GM12878 (cell line): ENCODE measurements around the gene ESPL1. TPM values are rescaled to one million over a fixed set of nuclear protein-coding genes. Genes with fewer than 3 reads are reported as not detected.
A peak's percentile ranks its signal among the peaks of the same experiment; 100 is the strongest.

Experiments
- BCL11A ChIP-seq: IDR thresholded peaks from 2 replicates; pipeline ENCODE4 v1.6.1; 2011; ENCODE audit warnings: low read depth, low read length
- CBX3 ChIP-seq: fragments of 200-600 bp; sonication (generic); IDR thresholded peaks from 2 replicates; pipeline ENCODE4 v1.6.1; 2016; ENCODE audit warnings: low read depth, borderline replicate concordance
- CBX5 ChIP-seq: sonication (generic); IDR thresholded peaks from 2 replicates; pipeline ENCODE4 v1.6.1; 2016; ENCODE audit warnings: low read depth, moderate library complexity, mild to moderate bottlenecking, inconsistent platforms
- CREB1 ChIP-seq: IDR thresholded peaks from 2 replicates; pipeline ENCODE4 v1.6.1; 2012; ENCODE audit warnings: low read depth, mild to moderate bottlenecking, inconsistent platforms
- E4F1 ChIP-seq: fragments of 450-650 bp; IDR thresholded peaks from 2 replicates; pipeline ENCODE4 v1.6.1; 2018; ENCODE audit warnings: borderline replicate concordance, mild to moderate bottlenecking; ENCODE audit not compliant: partially characterized antibody
- HDGF ChIP-seq: fragments of 450-650 bp; IDR thresholded peaks from 2 replicates; pipeline ENCODE4 v1.6.1; 2016; ENCODE audit warnings: antibody characterized with exemption
- IKZF2 ChIP-seq, 2 experiments: fragments of 450-650 bp; IDR thresholded peaks; 2 replicates each; pipeline ENCODE4 v1.6.1; 2017; ENCODE audit warnings: mild to moderate bottlenecking in 2 of 2, moderate library complexity in 2 of 2
- KAT2A ChIP-seq: conservative IDR thresholded peaks from 2 replicates; pipeline ENCODE4 v1.6.1; 2011; ENCODE audit warnings: low read depth, low read length; ENCODE audit not compliant: control insufficient read depth
- KLF5 ChIP-seq: fragments of 450-650 bp; IDR thresholded peaks from 2 replicates; pipeline ENCODE4 v1.6.1; 2014; ENCODE audit warnings: mild to moderate bottlenecking; ENCODE audit not compliant: partially characterized antibody
- MXI1 ChIP-seq: fragments of 150-350 bp; IDR thresholded peaks from 2 replicates; pipeline ENCODE4 v1.6.1; 2011; ENCODE audit warnings: low read depth, mild to moderate bottlenecking, inconsistent platforms, low read length, improper control_type of control experiment
- SIN3A ChIP-seq: IDR thresholded peaks from 2 replicates; pipeline ENCODE4 v1.6.1; 2012; ENCODE audit warnings: low read depth, low read length, improper control_type of control experiment
- SMAD1 ChIP-seq: fragments of 450-650 bp; IDR thresholded peaks from 2 replicates; pipeline ENCODE4 v1.6.1; 2018; ENCODE audit warnings: mild to moderate bottlenecking, low read depth; ENCODE audit not compliant: partially characterized antibody
- SMAD5 ChIP-seq: IDR thresholded peaks from 2 replicates; pipeline ENCODE4 v1.6.1; 2016; ENCODE audit warnings: antibody characterized with exemption, low read depth
- SPI1 ChIP-seq: IDR thresholded peaks from 2 replicates; pipeline ENCODE4 v1.6.1; 2011; ENCODE audit warnings: low read depth, mild to moderate bottlenecking, low read length, moderate library complexity, borderline replicate concordance; ENCODE audit not compliant: insufficient read depth
- ZBTB33 ChIP-seq: fragments of 450-650 bp; IDR thresholded peaks from 2 replicates; pipeline ENCODE4 v1.6.1; 2017; ENCODE audit warnings: mild to moderate bottlenecking
- ZNF207 ChIP-seq: fragments of 450-650 bp; IDR thresholded peaks from 2 replicates; pipeline ENCODE4 v1.6.1; 2014; ENCODE audit warnings: antibody characterized with exemption, mild to moderate bottlenecking, borderline replicate concordance
- ZNF274 ChIP-seq: IDR thresholded peaks from one replicate; pipeline ENCODE4 v1.8.0; 2011; ENCODE audit not compliant: insufficient read length, insufficient read depth
- ZNF592 ChIP-seq: fragments of 450-650 bp; IDR thresholded peaks from 2 replicates; pipeline ENCODE4 v1.6.1; 2017; ENCODE audit warnings: mild to moderate bottlenecking, moderate library complexity
- polyA plus RNA-seq, 11 experiments: library from polyadenylated mRNA; depleted of rRNA in 4 of 11; unstranded in 6 of 11; stranded (reverse) in 5 of 11; fragments of >200 nt; fragmentation: Nextera tagmentation in 4 of 11; fragmentation: Illumina TruSeq in 1 of 11; extraction: Ambion mirVana in 4 of 11; extraction: Trizol in 1 of 11; gene quantifications; 1 replicate in 1 of 11; 2 replicates in 10 of 11; pipeline versions ENCODE4 v1.2.1 to v1.2.3, GENCODE V29; 2011 to 2016; ENCODE audit warnings: inconsistent platforms in 2 of 11, missing spikeins in 2 of 11, low read depth in 1 of 11
- total RNA-seq, 4 experiments: library from RNA; depleted of rRNA in 3 of 4; stranded (reverse); fragments of >200 nt in 3 of 4; fragmentation: Illumina TruSeq in 1 of 4; extraction: Trizol in 1 of 4; gene quantifications; 2 replicates each; pipeline versions ENCODE4 v1.2.1 to v1.2.3, GENCODE V29; 2013 to 2021
- TF ChIP-seq, protein P1 (sequence below): fragments of 450-650 bp; IDR thresholded peaks from 2 replicates; pipeline ENCODE4 v1.6.1; 2014; ENCODE audit warnings: mild to moderate bottlenecking

ESPL1 gene
- total and polyA plus RNA-seq, 10 of the 15 experiments (the other 5 are each of a cell fraction or from before 2014, with no cell fraction given): 2.1 to 61.9 (median 21.2) TPM

- TF ChIP-seq ZNF592 (no peak), KAT2A (no peak), ZBTB33 (no peak), E4F1 (no peak), BCL11A (no peak), ZNF274 (no peak), HDGF (no peak; the same call in 1 of the 2 replicates), CBX5 (no peak), ZNF207 (no peak), IKZF2 (IDR thresholded peaks at IDR 0.05) (peak; percentile 50 to 57), SIN3A (0 out of 2 replicates have a peak, but pooled peaks have one; percentile 80), SPI1 (peak; percentile 98), MXI1 (no peak), CBX3 (no peak), SMAD5 (no peak), KLF5 (no peak), CREB1 (no peak), SMAD1 (no peak)
- TF ChIP-seq, protein P1, sequence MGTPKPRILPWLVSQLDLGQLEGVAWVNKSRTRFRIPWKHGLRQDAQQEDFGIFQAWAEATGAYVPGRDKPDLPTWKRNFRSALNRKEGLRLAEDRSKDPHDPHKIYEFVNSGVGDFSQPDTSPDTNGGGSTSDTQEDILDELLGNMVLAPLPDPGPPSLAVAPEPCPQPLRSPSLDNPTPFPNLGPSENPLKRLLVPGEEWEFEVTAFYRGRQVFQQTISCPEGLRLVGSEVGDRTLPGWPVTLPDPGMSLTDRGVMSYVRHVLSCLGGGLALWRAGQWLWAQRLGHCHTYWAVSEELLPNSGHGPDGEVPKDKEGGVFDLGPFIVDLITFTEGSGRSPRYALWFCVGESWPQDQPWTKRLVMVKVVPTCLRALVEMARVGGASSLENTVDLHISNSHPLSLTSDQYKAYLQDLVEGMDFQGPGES: no peak
Observed at GRCh38 chr12:53324113-53324778, 56.1 kb downstream of the ESPL1 start (continued).
